CD4-positive, alpha-beta T cell treated with Interferon gamma for 1 hour (primary cell): ENCODE results near the gene PLP2.

Experiments
- DNase-seq: peaks from one replicate; pipeline ENCODE4 v3.0.0-alpha.2; 2020

Gene PLP2

GRCh38 chrX:49187526-49187925 lies 15.8 kb downstream of the PLP2 start:
- DNase-seq = no peak

DNA sequence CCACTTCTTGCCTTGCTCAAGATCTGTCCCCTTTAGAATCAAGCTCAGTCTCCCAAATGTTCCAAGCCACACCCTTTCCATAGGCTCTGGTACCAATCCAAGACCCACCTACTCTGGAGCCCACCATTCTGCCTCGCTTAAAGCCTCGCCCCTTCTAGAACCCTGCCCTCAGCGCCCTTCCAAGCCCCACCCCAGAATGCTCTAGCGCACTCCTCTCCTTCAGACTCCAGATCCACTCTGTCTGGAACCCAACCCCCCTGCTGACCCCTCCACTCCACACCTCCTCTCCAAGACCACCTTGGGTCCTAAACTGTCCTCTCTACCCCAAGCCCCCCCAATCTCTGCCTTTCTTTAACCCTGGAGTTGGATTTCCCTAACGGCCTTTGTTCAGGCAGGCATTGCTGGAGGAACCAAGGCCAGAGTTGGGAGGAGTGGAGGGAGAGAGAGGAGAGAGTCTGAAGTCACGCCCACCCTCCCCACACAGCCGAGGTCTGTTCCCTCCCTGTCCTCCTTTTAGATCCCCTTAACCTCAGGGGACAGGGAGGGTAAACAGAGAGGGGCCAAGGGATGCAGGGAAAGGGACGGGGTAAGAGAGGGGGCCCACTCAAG lies 16.9 kb downstream of the PLP2 start:
- no peak for DNase-seq

DNA sequence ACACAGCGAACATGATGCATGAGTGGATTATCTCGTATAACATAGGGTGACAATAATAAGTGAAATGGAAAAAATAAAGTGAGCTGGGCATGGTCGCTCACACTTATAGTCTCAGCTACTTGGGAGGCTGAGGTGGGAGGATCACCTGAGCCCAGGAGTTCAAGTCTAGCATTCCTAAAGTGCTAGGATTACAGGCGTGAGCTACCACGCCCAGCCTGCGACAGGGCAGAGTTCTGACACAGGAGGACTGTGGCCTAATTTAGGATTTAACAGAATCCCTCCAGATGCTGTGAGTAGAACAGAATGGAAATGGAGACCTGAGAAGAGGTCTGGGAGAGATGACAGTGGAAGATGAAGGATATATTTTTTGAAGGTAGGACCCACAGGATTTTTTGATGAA lies 17.9 kb downstream of the PLP2 start:
- DNase-seq = no peak

DNA sequence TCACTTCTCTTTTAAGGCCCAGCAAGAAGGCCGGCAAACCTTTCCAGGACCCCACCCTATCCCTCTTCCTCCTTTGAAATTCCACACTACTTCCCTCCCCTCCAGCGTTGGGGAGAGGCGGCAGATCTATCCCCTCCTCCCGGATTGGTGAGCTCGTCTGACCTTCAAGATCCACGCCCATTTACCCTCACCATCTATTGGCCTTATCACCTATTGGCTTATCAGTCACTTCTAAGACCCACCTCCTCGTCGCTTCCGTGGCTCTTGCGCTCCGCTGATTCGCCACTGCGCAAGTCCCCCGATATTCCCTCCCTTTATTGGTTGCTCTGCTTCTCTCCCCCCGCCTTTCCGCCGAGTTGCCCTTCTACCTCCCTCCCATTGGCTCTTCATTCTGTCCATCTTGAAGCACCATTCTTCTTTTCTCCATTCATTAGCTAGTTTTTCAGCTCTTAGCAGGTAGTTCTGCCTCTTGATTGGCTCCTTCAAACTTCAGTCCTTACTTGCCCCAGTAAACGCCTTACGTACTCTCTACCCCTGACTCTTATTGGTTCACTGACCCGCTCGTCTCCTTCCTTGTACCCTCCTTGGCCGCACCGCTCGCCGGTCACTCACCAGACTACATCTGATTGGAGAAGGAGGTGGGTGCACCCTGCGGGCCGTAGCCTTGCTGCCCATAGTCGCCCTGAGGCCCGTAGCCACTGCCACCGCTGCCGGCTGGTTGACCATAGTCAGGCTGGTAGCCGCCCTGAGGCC lies 19.3 kb downstream of the PLP2 start:
- DNase-seq = peak; percentile 96

GRCh38 chrX:49191574-49192011 lies 19.9 kb downstream of the PLP2 start:
- no peak for DNase-seq

- no peak for DNase-seq
These were observed 21.1 kb downstream of the PLP2 start for GRCh38 chrX:49192722-49193328.

DNA sequence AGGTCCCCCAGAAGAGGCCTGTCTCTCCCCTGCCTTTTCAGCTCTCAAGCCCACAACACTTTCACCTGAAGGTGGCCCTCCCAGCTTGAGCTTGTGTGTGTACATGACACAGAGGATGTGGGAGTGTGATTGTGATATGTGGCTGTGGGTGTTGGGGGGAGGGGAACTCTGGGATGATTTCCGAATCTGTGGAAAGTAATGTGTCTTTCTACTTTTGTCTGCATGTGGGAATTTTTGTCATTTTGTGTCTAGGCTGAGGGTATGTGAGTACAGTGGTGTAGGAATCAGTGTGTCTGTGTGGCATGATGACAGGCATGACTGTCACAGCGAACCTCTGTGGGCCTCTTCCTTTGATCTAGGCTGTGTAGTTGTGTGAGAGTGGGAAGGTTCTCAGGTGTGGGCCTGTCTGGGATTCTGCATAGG lies 21.9 kb downstream of the PLP2 start:
- DNase-seq = no peak

DNA sequence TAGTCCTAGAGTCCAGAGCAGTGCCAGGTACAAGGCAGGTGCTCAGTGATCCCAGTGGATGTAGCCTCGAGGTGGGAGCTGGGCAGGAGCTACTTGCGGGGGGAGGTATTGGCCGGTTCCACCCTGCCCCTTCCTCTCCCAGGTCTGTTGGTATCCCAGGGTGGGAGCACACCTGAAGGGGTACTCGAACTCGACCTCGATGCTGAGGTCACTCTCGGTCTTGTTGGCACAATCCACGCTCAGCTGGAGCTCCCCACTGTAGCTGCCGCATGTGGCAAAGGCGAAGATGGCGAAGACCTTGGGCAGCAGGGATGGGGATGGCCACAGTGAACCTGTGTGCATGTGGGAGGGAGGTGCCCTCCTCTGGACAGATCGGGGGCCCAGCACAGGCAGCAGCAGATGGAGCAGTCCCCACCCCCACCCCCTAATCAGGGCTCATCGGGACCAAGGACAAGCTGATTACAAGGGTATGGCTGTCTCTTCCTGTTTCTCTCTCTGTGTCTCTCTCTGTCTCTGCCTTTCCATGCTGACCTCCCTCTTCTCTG lies 25.9 kb downstream of the PLP2 start:
- DNase-seq = no peak

- no peak for DNase-seq
These were observed 27.0 kb downstream of the PLP2 start for GRCh38 chrX:49198540-49199314.

GRCh38 chrX:49199315-49199595 lies 27.6 kb downstream of the PLP2 start:
- no peak for DNase-seq

DNA sequence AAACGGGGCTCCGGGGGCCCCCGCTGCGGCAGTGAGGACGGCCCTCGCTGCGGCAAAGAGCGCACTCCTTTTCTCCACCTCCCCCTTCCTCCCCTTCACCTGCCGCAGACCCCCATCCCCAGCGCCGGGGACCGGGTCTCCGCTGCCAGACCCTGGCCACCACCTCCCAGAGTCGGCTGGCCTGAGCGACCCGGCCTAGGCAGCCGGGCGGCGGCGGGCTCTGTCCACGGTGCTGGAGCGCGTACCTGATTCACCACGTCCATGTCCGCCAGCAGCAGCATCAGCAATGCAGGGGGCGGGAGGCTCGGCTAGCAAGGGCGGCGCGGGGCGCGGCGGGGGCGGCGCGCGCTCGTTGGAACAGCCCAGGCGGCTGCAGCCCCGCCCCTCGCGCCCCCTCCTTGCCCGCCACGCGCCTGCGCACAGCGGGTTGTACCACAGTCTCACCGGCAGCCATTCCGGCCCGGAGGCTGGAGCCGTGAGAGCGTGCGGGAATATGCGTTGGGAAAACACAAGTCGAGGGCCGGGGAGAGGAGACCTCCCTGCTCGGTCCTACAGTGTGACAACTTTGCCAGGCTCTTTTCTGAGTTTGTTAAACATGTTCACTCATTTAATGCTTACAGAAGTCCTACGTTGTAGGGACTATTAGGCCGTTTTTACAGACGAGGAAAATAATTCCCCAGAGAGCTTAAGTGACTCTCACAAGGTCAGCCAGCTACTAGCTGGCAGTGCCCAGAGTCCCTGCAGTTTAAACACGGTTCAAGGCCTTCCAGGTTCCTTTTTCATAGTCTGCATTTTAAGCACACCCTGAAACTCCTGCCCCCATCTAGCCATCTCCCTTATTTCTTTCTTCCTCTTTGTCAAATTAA lies 28.4 kb downstream of the PLP2 start, which contains the start of gene SYP:
Gene SYP (minus strand): TSS at position 288 of the 866 bp plus-strand sequence. CDS start 7 bp downstream, at position 281.
- DNase-seq = peak; percentile 89

DNA sequence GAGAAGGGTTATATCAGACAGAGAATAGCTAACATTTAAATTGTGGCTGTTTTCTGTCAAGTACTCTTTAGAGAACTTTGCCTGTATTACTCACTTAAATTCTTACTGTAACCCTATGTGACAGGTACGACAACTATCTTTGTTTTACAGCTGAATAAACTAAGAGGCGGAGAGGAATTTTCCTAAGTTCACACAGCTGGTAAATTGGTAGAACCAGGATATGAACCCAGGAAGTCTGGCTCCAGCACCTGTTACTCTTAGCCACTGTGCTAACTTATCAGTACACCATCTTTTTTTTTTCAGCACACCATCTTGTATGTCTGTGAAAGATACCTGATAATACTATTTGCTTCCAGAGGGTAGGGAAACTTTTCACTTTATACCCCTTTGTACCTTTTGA lies 30.3 kb downstream of the PLP2 start:
- DNase-seq = no peak

- DNase-seq = no peak
These were observed 31.8 kb downstream of the PLP2 start for GRCh38 chrX:49203536-49203935.

DNA sequence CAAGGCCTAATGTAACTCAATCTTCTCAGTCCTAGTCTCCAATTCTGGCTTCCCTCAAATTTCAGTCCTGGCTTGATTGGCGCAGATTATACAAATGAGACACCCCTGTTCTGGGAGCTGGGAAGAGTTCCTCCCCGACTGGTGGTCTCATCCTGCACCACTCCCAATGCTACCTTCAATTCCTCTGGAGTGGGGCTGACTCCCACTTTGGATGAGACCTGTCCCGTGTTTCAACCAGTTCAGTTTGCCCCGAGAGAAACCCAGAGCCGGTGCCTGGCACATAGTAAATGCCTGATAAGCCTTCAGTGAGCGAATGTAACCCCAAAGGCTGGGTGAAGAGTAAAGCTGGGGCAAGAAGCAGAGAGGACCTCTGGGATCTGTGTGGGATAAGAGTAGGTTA lies 32.3 kb downstream of the PLP2 start:
- DNase-seq = no peak

GRCh38 chrX:49204709-49205108 lies 33.0 kb downstream of the PLP2 start:
- DNase-seq = no peak

DNA sequence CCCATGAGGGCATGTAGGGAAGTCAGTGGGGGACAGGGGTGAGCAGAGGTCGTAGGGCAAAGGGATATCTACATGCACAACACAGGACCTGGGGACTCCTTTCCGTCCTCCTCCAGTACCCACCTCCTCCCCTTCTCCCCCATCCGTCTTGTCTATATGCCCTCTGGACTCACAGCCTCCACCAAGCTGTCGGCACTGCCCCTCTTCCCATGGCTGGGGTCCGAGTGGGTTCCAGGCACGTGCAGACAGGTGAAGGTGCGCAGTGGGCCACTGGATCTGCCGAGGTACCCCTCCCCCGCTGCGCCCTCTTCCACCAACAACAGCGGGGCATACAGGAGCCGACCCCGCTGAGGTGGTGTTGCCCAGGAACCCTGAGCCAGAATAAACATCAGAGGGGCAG lies 33.7 kb downstream of the PLP2 start:
- DNase-seq = no peak

GRCh38 chrX:49206543-49206942 lies 34.8 kb downstream of the PLP2 start:
- no peak for DNase-seq

GRCh38 chrX:49208399-49208798 lies 36.7 kb downstream of the PLP2 start:
- no peak for DNase-seq

GRCh38 chrX:49209434-49210251 lies 37.9 kb downstream of the PLP2 start:
- DNase-seq = no peak

GRCh38 chrX:49210406-49210805 lies 38.7 kb downstream of the PLP2 start:
- DNase-seq = no peak

- DNase-seq = no peak
These were observed 39.4 kb downstream of the PLP2 start for GRCh38 chrX:49211074-49211473.
